ENCODE data around the gene NDUFA12. TPM values are rescaled to one million over a fixed set of nuclear protein-coding genes. Genes with fewer than 3 reads are reported as not detected.

NDUFA12 gene
- total RNA-seq, 1 donor from 2014 or later = 86.5 TPM

DNA sequence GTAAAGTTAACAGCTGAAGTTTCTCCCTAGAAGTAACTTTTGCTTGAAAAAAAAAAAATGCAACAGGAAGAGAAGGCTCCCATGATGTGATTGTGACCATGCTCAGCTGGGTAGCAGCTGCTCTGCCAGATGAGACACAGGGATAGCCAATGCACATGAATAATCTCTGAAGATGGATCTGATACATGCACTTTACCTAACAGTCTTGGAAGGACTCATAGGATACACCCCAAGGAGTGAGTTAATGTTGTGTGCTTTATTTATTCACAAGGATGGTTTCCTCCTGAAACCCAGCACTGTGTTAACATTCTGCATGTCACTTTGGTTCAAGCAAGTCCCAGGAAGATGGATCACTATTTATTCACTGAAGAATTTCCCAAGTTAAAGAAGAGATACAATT is 46.5 kb downstream of the NDUFA12 start:
- no peak for TF ChIP-seq CTCF (IDR thresholded peaks at IDR 0.05; ENCODE audit: unreplicated experiment)
- no peak for DNase-seq (ENCODE audit: low spot score, unreplicated experiment)
- no peaks in the 10 kb centered on the region for H3K27me3 Mint-ChIP-seq
- no peaks in the 10 kb centered on the region for H3K9me3 Mint-ChIP-seq (ENCODE audit: low read depth)
- H3K27ac Mint-ChIP-seq = no peak overlapping the region
- no peaks in the 10 kb centered on the region for H3K36me3 Mint-ChIP-seq (ENCODE audit: insufficient read depth)
- peaks cover 17% of the 10 kb centered on the region for H3K4me1 Mint-ChIP-seq (ENCODE audit: low read depth)
- H3K4me3 Mint-ChIP-seq (ENCODE audit: low read depth) = no peak overlapping the region

DNA sequence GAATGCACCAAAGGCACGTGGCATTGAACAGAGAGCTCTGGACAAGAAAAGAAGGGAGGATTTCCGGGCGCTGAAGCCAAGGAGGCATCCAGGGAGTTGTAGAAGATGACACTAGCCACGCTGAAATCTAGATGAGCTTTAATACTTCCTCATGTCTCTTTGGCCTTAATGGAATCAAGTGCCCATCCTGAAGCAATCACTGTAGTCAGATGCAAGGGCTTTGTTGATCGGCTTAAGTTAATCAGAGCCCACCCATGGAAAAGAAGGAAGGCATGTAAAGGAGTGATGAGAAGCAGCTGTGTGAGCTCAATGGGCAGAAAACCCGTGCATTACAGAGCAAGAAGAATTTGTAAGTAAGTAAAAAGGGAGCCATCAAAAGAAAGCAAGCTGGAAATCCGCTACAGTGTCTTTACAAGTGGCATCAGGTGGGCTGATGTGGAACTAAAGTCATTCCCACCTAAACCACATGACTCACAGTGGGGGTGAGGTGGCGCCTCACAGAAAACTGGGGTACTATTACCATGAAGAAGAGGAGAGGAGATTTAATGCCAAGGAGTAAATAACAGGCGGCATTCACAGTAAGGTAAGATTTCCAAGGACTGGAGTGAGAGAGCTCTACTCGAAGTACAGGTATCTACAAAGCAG is 48.4 kb downstream of the NDUFA12 start:
- Mint-ChIP-seq H3K9me3 (ENCODE audit: low read depth) (no peaks in the 10 kb centered on the region), H3K27me3 (no peaks in the 10 kb centered on the region), H3K27ac (no peak overlapping the region), H3K4me3 (ENCODE audit: low read depth) (no peak overlapping the region), H3K36me3 (ENCODE audit: insufficient read depth) (no peaks in the 10 kb centered on the region), H3K4me1 (ENCODE audit: low read depth) (peaks cover 22% of the 10 kb centered on the region)
- TF ChIP-seq CTCF (IDR thresholded peaks at IDR 0.05; ENCODE audit: unreplicated experiment) = no peak
- DNase-seq (ENCODE audit: low spot score, unreplicated experiment) = no peak

- Mint-ChIP-seq H3K4me3 (ENCODE audit: low read depth) (no peak overlapping the region), H3K36me3 (ENCODE audit: insufficient read depth) (no peaks in the 10 kb centered on the region), H3K27me3 (no peaks in the 10 kb centered on the region), H3K4me1 (ENCODE audit: low read depth) (peaks cover 19% of the 10 kb centered on the region), H3K27ac (no peak overlapping the region), H3K9me3 (ENCODE audit: low read depth) (no peaks in the 10 kb centered on the region)
- no peak for DNase-seq (ENCODE audit: low spot score, unreplicated experiment)
- no peak for TF ChIP-seq CTCF (IDR thresholded peaks at IDR 0.05; ENCODE audit: unreplicated experiment)
Measured at GRCh38 chr12:94954029-94954685, 49.3 kb downstream of the NDUFA12 start.

GRCh38 chr12:94952325-94952724 is 51.2 kb downstream of the NDUFA12 start:
- Mint-ChIP-seq H3K36me3 (ENCODE audit: insufficient read depth) (no peaks in the 10 kb centered on the region), H3K9me3 (ENCODE audit: low read depth) (no peaks in the 10 kb centered on the region), H3K27ac (no peak overlapping the region), H3K27me3 (no peaks in the 10 kb centered on the region), H3K4me1 (ENCODE audit: low read depth) (peaks cover 17% of the 10 kb centered on the region), H3K4me3 (ENCODE audit: low read depth) (no peak overlapping the region)
- DNase-seq (ENCODE audit: low spot score, unreplicated experiment) = no peak
- no peak for TF ChIP-seq CTCF (IDR thresholded peaks at IDR 0.05; ENCODE audit: unreplicated experiment)

- H3K27me3 Mint-ChIP-seq = no peaks in the 10 kb centered on the region
- H3K9me3 Mint-ChIP-seq (ENCODE audit: low read depth) = no peaks in the 10 kb centered on the region
- no peak for DNase-seq (ENCODE audit: low spot score, unreplicated experiment)
- TF ChIP-seq CTCF (IDR thresholded peaks at IDR 0.05; ENCODE audit: unreplicated experiment) = no peak
- H3K36me3 Mint-ChIP-seq (ENCODE audit: insufficient read depth) = no peaks in the 10 kb centered on the region
- H3K4me1 Mint-ChIP-seq (ENCODE audit: low read depth) = peaks cover 10% of the 10 kb centered on the region
- H3K4me3 Mint-ChIP-seq (ENCODE audit: low read depth) = no peak overlapping the region
- no peak overlapping the region for H3K27ac Mint-ChIP-seq
Measured at GRCh38 chr12:94951071-94951934, 52.2 kb downstream of the NDUFA12 start.

Measured in progenitor cell of endocrine pancreas (in vitro differentiated cells).